Caco-2 (cell line): Measurements from ENCODE around the gene MFSD1. TPM values are rescaled to one million over a fixed set of nuclear protein-coding genes. Genes with fewer than 3 reads are reported as not detected.

Source experiments
- BruUV-seq: library from RNA; stranded (reverse); fragments of 400-500 nt; replicated peaks from 2 replicates; lab custom pipeline; 2021; lab: Mats Ljungman, UMichigan
- CTCF ChIA-PET: fragments of 300-600 bp; sonication (Branson Sonifier 250); formaldehyde crosslinking; loops from one replicate; lab custom pipeline; 2022; ENCODE audit warnings: antibody characterized with exemption; lab: Charles Lee
- POLR2A ChIA-PET: fragments of 300-600 bp; sonication (Branson Sonifier 250); formaldehyde crosslinking; loops from one replicate; lab custom pipeline; 2022; ENCODE audit warnings: antibody characterized with exemption; lab: Charles Lee
- DNase-seq, 2 experiments: peaks; one replicate each; pipeline versions ENCODE4 v3.0.0 to v3.0.0-alpha.2; 2020 to 2022
- H3K27me3 ChIP-seq: replicated peaks from 2 replicates; pipeline ENCODE4 v1.6.0; 2011; ENCODE audit warnings: low read length; ENCODE audit not compliant: control insufficient read depth, insufficient read depth
- H3K36me3 ChIP-seq: 2 replicates; pipeline ENCODE4 v1.5.1; 2011; ENCODE audit warnings: low read length; ENCODE audit not compliant: control insufficient read depth, insufficient read depth
- H3K4me1 ChIP-seq: fragments of 250-450 bp; sonication (Bioruptor Pico); 2 replicates; pipeline ENCODE4 v1.5.1; 2020; ENCODE audit warnings: mild to moderate bottlenecking
- H3K4me3 ChIP-seq: 2 replicates; pipeline ENCODE4 v1.5.1; 2011; ENCODE audit warnings: low read depth, mild to moderate bottlenecking, control low read depth, low read length
- H3K9me3 ChIP-seq: fragments of 250-450 bp; sonication (Bioruptor Pico); 2 replicates; pipeline ENCODE4 v1.5.1; 2020; ENCODE audit warnings: mild to moderate bottlenecking, moderate library complexity
- H3K27ac Mint-ChIP-seq: one replicate; pipeline ENCODE4 v1.8.0; 2022; ENCODE audit warnings: mixed read lengths; ENCODE audit not compliant: unreplicated experiment
- H3K27me3 Mint-ChIP-seq: one replicate; pipeline ENCODE4 v1.8.0; 2022; ENCODE audit warnings: mixed read lengths; ENCODE audit not compliant: insufficient read depth, unreplicated experiment
- H3K36me3 Mint-ChIP-seq: one replicate; pipeline ENCODE4 v1.8.0; 2022; ENCODE audit warnings: mild to moderate bottlenecking, mixed read lengths; ENCODE audit not compliant: insufficient read depth, unreplicated experiment
- H3K4me1 Mint-ChIP-seq: one replicate; pipeline ENCODE4 v1.8.0; 2022; ENCODE audit warnings: low read depth, mixed read lengths; ENCODE audit not compliant: unreplicated experiment
- H3K4me3 Mint-ChIP-seq: one replicate; pipeline ENCODE4 v1.8.0; 2022; ENCODE audit warnings: mild to moderate bottlenecking, moderate library complexity, mixed read lengths; ENCODE audit not compliant: unreplicated experiment
- H3K9me3 Mint-ChIP-seq: one replicate; pipeline ENCODE4 v1.8.0; 2022; ENCODE audit warnings: mixed read lengths; ENCODE audit not compliant: unreplicated experiment
- intact Hi-C: fragments of 100-400 bp; cut with micrococcal nuclease; formaldehyde crosslinking; loops from one replicate; pipeline ENCODE4 v1.10.0; 2022; ENCODE audit not compliant: unreplicated experiment
- total RNA-seq: library from RNA; stranded (reverse); gene quantifications from 2 replicates; pipeline ENCODE4 v1.2.3, GENCODE V29; 2022
- TF ChIP-seq, protein P1 (sequence below), 2 experiments: fragments of 200-600 bp in 1 of 2; IDR thresholded peaks; 1 replicate in 1 of 2; 2 replicates in 1 of 2; pipeline versions ENCODE4 v1.5.1 to v1.8.0; 2011 to 2022; ENCODE audit warnings: antibody characterized with exemption in 1 of 2, control low read depth in 1 of 2, inconsistent platforms in 1 of 2, low read depth in 1 of 2, low read length in 1 of 2, mild to moderate bottlenecking in 1 of 2, moderate library complexity in 1 of 2; ENCODE audit not compliant: insufficient read depth in 1 of 2, severe bottlenecking in 1 of 2, unreplicated experiment in 1 of 2

Gene MFSD1
- total RNA-seq, 1 experiment from 2014 or later = 16.9 TPM

DNA sequence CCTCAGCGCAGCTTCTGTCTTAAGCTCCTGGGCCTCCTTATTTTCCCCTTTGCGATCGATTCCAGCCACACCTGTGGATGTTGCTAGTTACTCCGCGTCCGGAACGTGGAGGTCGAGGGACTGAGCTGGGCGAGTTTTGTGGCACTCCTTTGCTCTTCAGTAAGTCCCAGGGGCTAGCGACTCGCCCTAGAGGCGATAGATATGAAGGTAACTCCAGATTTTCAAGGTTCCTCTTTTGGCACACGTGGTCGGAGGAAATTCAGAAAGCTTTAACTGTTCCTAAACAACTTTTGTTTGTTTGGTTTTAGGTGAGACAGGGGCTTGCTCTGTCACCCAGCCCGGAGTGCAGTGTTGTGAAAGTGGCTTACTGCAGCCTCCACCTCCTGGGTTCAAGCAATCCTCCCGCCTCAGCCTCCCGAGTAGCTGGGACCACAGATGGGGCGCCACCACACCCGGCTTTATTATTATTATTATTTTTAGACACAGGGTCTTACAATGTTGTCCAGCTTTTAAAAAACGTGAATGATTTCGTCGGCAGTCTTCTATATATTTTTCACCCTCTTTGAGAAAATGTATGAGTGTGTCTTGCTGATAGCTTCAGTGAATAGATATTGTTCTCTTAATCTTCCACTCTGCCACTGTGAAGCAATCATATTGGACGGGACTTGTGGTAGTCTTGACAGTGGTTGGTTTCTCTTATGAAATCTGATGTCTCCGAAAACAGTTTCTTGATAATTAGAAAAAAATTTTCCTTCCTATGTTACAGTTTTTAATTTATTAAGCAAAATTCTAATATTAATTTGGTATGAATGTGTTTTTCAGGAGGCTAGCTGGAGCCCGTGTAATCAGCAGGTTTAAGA lies 785 bp downstream of the MFSD1 start:
- Histone ChIP-seq H3K9me3 (no peaks in the 10 kb centered on the region), H3K36me3 (no peaks in the 10 kb centered on the region), H3K27me3 (no peaks in the 10 kb centered on the region), H3K4me1 (no peaks in the 10 kb centered on the region), H3K4me3 (peak overlapping the region; percentile 64)
- BruUV-seq = no TSS peak
- ChIA-PET CTCF (interaction anchor here (1.3 to 1.8 kb wide), 2 partner anchors 75 to 158 kb away, joined by 5 to 7 read pairs; partner anchors contain the start of gene GFM1), POLR2A (no interaction called here)
- H3K4me1 Mint-ChIP-seq = peaks cover 7% of the 10 kb centered on the region
- peaks cover 9% of the 10 kb centered on the region for H3K36me3 Mint-ChIP-seq
- no peaks in the 10 kb centered on the region for H3K27me3 Mint-ChIP-seq
- peak overlapping the region; percentile 85 for H3K4me3 Mint-ChIP-seq
- TF ChIP-seq, protein P1, sequence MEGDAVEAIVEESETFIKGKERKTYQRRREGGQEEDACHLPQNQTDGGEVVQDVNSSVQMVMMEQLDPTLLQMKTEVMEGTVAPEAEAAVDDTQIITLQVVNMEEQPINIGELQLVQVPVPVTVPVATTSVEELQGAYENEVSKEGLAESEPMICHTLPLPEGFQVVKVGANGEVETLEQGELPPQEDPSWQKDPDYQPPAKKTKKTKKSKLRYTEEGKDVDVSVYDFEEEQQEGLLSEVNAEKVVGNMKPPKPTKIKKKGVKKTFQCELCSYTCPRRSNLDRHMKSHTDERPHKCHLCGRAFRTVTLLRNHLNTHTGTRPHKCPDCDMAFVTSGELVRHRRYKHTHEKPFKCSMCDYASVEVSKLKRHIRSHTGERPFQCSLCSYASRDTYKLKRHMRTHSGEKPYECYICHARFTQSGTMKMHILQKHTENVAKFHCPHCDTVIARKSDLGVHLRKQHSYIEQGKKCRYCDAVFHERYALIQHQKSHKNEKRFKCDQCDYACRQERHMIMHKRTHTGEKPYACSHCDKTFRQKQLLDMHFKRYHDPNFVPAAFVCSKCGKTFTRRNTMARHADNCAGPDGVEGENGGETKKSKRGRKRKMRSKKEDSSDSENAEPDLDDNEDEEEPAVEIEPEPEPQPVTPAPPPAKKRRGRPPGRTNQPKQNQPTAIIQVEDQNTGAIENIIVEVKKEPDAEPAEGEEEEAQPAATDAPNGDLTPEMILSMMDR (IDR thresholded peaks at IDR 0.05; ENCODE audit: insufficient read depth in 1 of 2, low read depth in 1 of 2, low read length in 1 of 2, severe bottlenecking in 1 of 2, unreplicated experiment in 1 of 2) = no peak
- intact Hi-C loops = loop anchor here (1.0 kb wide), 1 partner anchor 33 kb away; no protein-coding TSS in a partner anchor
- no peak overlapping the region for H3K27ac Mint-ChIP-seq
- no peaks in the 10 kb centered on the region for H3K9me3 Mint-ChIP-seq
- DNase-seq = no peak

DNA sequence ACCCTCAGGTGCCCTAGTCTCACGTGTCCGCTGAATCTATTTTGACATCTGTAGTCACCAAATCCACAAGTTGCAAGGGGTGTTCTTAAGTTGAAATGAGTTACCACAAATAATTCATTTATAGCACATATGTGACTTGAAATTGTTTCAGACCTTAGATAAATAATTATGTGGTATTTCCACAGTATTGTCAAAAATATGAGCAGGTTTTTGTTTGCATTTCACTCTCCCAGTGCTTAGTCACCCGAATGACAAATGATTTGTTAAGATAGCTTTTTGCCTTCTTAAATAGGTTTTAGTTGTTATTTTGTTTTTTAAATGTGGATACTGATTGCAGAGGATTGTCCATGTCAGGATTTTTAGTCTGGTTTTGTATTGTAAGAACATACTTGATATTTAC lies 2.6 kb downstream of the MFSD1 start:
- intact Hi-C loops = no loop called here
- no peak overlapping the region for H3K4me3 ChIP-seq

DNA sequence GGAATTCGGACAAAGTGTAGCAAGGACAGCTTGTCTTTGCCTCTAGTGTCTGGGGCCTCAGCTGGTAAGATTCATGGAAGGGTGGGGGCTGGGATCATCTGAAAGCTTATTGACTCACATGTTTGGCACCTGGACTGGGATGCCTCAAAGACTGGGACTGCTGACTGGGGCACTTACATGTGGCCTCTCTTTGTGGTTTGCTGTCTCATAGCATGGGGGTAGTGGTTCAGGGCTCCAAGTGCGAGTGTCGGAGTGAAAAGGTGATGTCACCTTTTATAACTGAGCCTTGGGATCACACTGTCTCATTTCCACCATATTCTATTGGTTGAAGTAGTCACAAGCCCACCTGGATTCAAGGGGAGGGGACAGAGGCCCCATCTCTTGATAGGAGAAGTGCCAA lies 6.8 kb downstream of the MFSD1 start:
- POLR2A ChIA-PET = no interaction called here
- TF ChIP-seq, protein P1 (IDR thresholded peaks at IDR 0.05; ENCODE audit: insufficient read depth in 1 of 2, low read depth in 1 of 2, low read length in 1 of 2, severe bottlenecking in 1 of 2, unreplicated experiment in 1 of 2) = no peak
- Mint-ChIP-seq H3K27me3 (no peaks in the 10 kb centered on the region), H3K36me3 (no peaks in the 10 kb centered on the region), H3K4me1 (no peaks in the 10 kb centered on the region), H3K4me3 (no peak overlapping the region), H3K27ac (no peak overlapping the region), H3K9me3 (no peaks in the 10 kb centered on the region)
- intact Hi-C loops = no loop called here
- CTCF ChIA-PET = interaction anchor here (0.7 kb wide), 1 partner anchor 14 kb away, joined by 4 read pairs; no protein-coding TSS in a partner anchor
- no peaks in the 10 kb centered on the region; the same call in 1 of the 2 replicates for H3K36me3 ChIP-seq
- H3K9me3 ChIP-seq = no peaks in the 10 kb centered on the region
- no peaks in the 10 kb centered on the region for H3K27me3 ChIP-seq
- no peaks in the 10 kb centered on the region for H3K4me1 ChIP-seq
- H3K4me3 ChIP-seq = no peak overlapping the region
- DNase-seq = no peak
- no TSS peak for BruUV-seq

More for the DNA sequence above, 2.6 kb downstream of the MFSD1 start:
- H3K36me3 ChIP-seq = no peaks in the 10 kb centered on the region
- ChIA-PET CTCF (no interaction called here), POLR2A (no interaction called here)
- no peaks in the 10 kb centered on the region for H3K9me3 ChIP-seq
- Mint-ChIP-seq H3K9me3 (no peaks in the 10 kb centered on the region), H3K27ac (no peak overlapping the region), H3K4me3 (no peak overlapping the region), H3K27me3 (no peaks in the 10 kb centered on the region), H3K4me1 (peaks cover 7% of the 10 kb centered on the region), H3K36me3 (peaks cover 9% of the 10 kb centered on the region)
- no peaks in the 10 kb centered on the region for H3K27me3 ChIP-seq
- BruUV-seq = no TSS peak
- no peak for DNase-seq
- no peaks in the 10 kb centered on the region for H3K4me1 ChIP-seq
- TF ChIP-seq, protein P1 (IDR thresholded peaks at IDR 0.05; ENCODE audit: insufficient read depth in 1 of 2, low read depth in 1 of 2, low read length in 1 of 2, severe bottlenecking in 1 of 2, unreplicated experiment in 1 of 2) = no peak
